Esophagus muscularis mucosa (tissue), 3 donors: Measurements from ENCODE around the gene CHAC1.

Source experiments
- CTCF ChIP-seq, 3 experiments: fragments of 200-600 bp in 2 of 3; fragments of 450-650 bp in 1 of 3; sonication (generic) in 2 of 3; IDR thresholded peaks; one replicate each; pipeline ENCODE4 v1.5.1; 2017 to 2019; ENCODE audit warnings: antibody characterized with exemption in 3 of 3, mild to moderate bottlenecking in 2 of 3, moderate library complexity in 1 of 3
- EP300 ChIP-seq: sonication (generic); formaldehyde crosslinking; IDR thresholded peaks from one replicate; pipeline ENCODE4 v1.6.1; 2017; ENCODE audit warnings: antibody characterized with exemption

GRCh38 chr15:40942337-40942854, 10.9 kb upstream of the CHAC1 start:
- TF ChIP-seq CTCF (IDR thresholded peaks at IDR 0.05) (no peak), EP300 (no peak)
